Keratinocyte (primary cell): ENCODE measurements around the gene MGRN1.

Source experiments
- CTCF ChIP-seq, 3 experiments: IDR thresholded peaks in 1 of 3; conservative IDR thresholded peaks in 1 of 3; optimal IDR thresholded peaks in 1 of 3; 2 replicates in 2 of 3; 3 replicates in 1 of 3; pipeline versions ENCODE3 to v1.5.1; 2011; ENCODE audit warnings: low read length in 3 of 3, mild to moderate bottlenecking in 3 of 3, moderate library complexity in 2 of 3, control low read depth in 1 of 3, inconsistent platforms in 1 of 3; ENCODE audit not compliant: insufficient read depth in 2 of 3; ENCODE audit errors: extremely low read depth in 1 of 3
- EZH2 ChIP-seq: IDR thresholded peaks from one replicate; pipeline ENCODE4 v1.6.1; 2012; ENCODE audit warnings: inconsistent platforms, mild to moderate bottlenecking, low read length, moderate library complexity

- TF ChIP-seq CTCF (optimal IDR thresholded peaks at IDR 0.05 in 1 of 3, IDR thresholded peaks at IDR 0.05 in 1 of 3, conservative IDR thresholded peaks at IDR 0.05 in 1 of 3; ENCODE audit: extremely low read depth in 1 of 3, insufficient read depth in 2 of 3, low read length in 3 of 3) (no peak), EZH2 (no peak)
Measured at GRCh38 chr16:4702466-4702808, 77.8 kb downstream of the MGRN1 start.
